ENCODE data around the gene CD37.
"Not testable (repeated sequence)": the region's sequence is repeated elsewhere in the genome, so short reads cannot be mapped to it uniquely, and the experiment has no call there.

Gene CD37

GRCh38 chr19:49335071-49335783 lies at the start of gene CD37:
TSS of gene CD37 (plus strand) at chr19:49335406. CDS start at chr19:49335541, 135 bp downstream.
- no peak for DNase-seq

GRCh38 chr19:49287141-49287770 lies 48.0 kb upstream of the CD37 start:
- no peak for DNase-seq

GRCh38 chr19:49288205-49288604 lies 47.0 kb upstream of the CD37 start:
- not testable (repeated sequence) for DNase-seq

- not testable (repeated sequence) for DNase-seq
These were observed 45.9 kb upstream of the CD37 start for GRCh38 chr19:49289286-49289685.

- no peak for DNase-seq
These were observed 44.7 kb upstream of the CD37 start for GRCh38 chr19:49290517-49290916.

GRCh38 chr19:49294401-49294800 lies 40.8 kb upstream of the CD37 start:
- DNase-seq, result no peak

- no peak for DNase-seq
These were observed 39.9 kb upstream of the CD37 start for GRCh38 chr19:49295208-49295880.

GRCh38 chr19:49297403-49297802 lies 37.8 kb upstream of the CD37 start:
- no peak for DNase-seq

GRCh38 chr19:49298653-49299052 lies 36.6 kb upstream of the CD37 start:
- not testable (repeated sequence) for DNase-seq

- DNase-seq, result peak; percentile 65
These were observed 33.9 kb upstream of the CD37 start for GRCh38 chr19:49301165-49301865.

- DNase-seq, result no peak
These were observed 33.3 kb upstream of the CD37 start for GRCh38 chr19:49301866-49302252.

GRCh38 chr19:49306734-49307133 lies 28.5 kb upstream of the CD37 start:
- DNase-seq, result not testable (repeated sequence)

- DNase-seq, result no peak
These were observed 26.1 kb upstream of the CD37 start for GRCh38 chr19:49309087-49309486.

GRCh38 chr19:49315111-49315510 lies 20.1 kb upstream of the CD37 start:
- DNase-seq, result no peak

- DNase-seq, result no peak
These were observed 18.9 kb upstream of the CD37 start for GRCh38 chr19:49316284-49316683.

GRCh38 chr19:49318296-49318695 lies 16.9 kb upstream of the CD37 start:
- no peak for DNase-seq

GRCh38 chr19:49324801-49325576 lies 10.2 kb upstream of the CD37 start, which contains the start of gene SLC6A16:
TSS of gene SLC6A16 (minus strand) at chr19:49325191. CDS start at chr19:49311347, 13,844 bp downstream.
- DNase-seq, result no peak

GRCh38 chr19:49325756-49326155 lies 9.4 kb upstream of the CD37 start:
- not testable (repeated sequence) for DNase-seq

GRCh38 chr19:49326165-49326704 lies 9.0 kb upstream of the CD37 start:
- DNase-seq, result no peak

GRCh38 chr19:49327878-49328544 lies 7.2 kb upstream of the CD37 start:
- DNase-seq, result no peak

- no peak for DNase-seq
These were observed 6.5 kb upstream of the CD37 start for GRCh38 chr19:49328741-49329140.

- DNase-seq, result not testable (repeated sequence)
These were observed 4.0 kb upstream of the CD37 start for GRCh38 chr19:49331187-49331586.

Data from DMS 273 treated with DMSO at 0.1 percent for 48 hours (cell line).